Measurements from ENCODE around the gene ITGA11. TPM values are rescaled to one million over a fixed set of nuclear protein-coding genes. Genes with fewer than 3 reads are reported as not detected.

ITGA11 gene
- total and polyA plus RNA-seq, 2 experiments from 2014 or later: 0.03 to 0.40 TPM

GRCh38 chr15:68442041-68442440, 10.1 kb upstream of the ITGA11 start (continued):
- TF ChIP-seq ZNF462 (CRISPR knock-in tag; IDR thresholded peaks at IDR 0.05): no peak
- TF ChIP-seq EZH2 (IDR thresholded peaks at IDR 0.05; ENCODE audit: low read depth, unreplicated experiment): no peak
- no peak for TF ChIP-seq NANOG (IDR thresholded peaks at IDR 0.05; ENCODE audit: borderline replicate concordance)
- TF ChIP-seq EZH2phosphoT487 (IDR thresholded peaks at IDR 0.05; ENCODE audit: unreplicated experiment): no peak

- Mint-ChIP-seq H3K27me3 (ENCODE audit: insufficient read depth, low read depth, poor library complexity) (peaks cover 12% of the 10 kb centered on the region), H3K9me3 (no peaks in the 10 kb centered on the region; the same call in 2 of the 3 replicates), H3K4me1 (peaks cover 5% of the 10 kb centered on the region; the same call in 2 of the 3 replicates), H3K36me3 (ENCODE audit: low read depth) (no peaks in the 10 kb centered on the region), H3K4me3 (no peak overlapping the region), H3K27ac (no peak overlapping the region)
- H3K9me2 ChIP-seq (ENCODE audit: insufficient read depth): no peaks in the 10 kb centered on the region
- H3K4me2 ChIP-seq: no peak overlapping the region
- H3K79me2 ChIP-seq (replicated peaks; ENCODE audit: insufficient read depth): no peaks in the 10 kb centered on the region
- H3F3A ChIP-seq (replicated peaks; ENCODE audit: low read depth): no peaks in the 10 kb centered on the region
- H3K4me1 ChIP-seq (ENCODE audit: insufficient read depth): no peaks in the 10 kb centered on the region
- no peak for DNase-seq (ENCODE audit: low spot score)
- no peak overlapping the region for H3K4me3 ChIP-seq
- H4K20me1 ChIP-seq (replicated peaks; ENCODE audit: insufficient read depth): no peaks in the 10 kb centered on the region
- H3K36me3 ChIP-seq (ENCODE audit: insufficient read depth): no peaks in the 10 kb centered on the region
- H3K27ac ChIP-seq (ENCODE audit: low read depth): no peak overlapping the region
- TF ChIP-seq ZNF462 (CRISPR knock-in tag; IDR thresholded peaks at IDR 0.05) (no peak), ZNF114 (CRISPR knock-in tag; IDR thresholded peaks at IDR 0.05) (no peak), EZH2 (IDR thresholded peaks at IDR 0.05; ENCODE audit: low read depth, unreplicated experiment) (no peak), JUNB (IDR thresholded peaks at IDR 0.05; ENCODE audit: unreplicated experiment) (no peak)
- no peaks in the 10 kb centered on the region for H3K27me3 ChIP-seq (ENCODE audit: insufficient read depth)
- no peak overlapping the region for H2AFZ ChIP-seq
- no peak for ATAC-seq
These were observed 9.2 kb upstream of the ITGA11 start for GRCh38 chr15:68441045-68441743.

All from GM23338 (cell line).